Panc1 (cell line): ENCODE results near the gene NPPA. TPM values are rescaled to one million over a fixed set of nuclear protein-coding genes. Genes with fewer than 3 reads are reported as not detected.

Experiments used
- ATAC-seq: fragments of 200-7000 bp; cut with Tn5 transposase; 2 replicates; pipeline ENCODE4 v1.9.1; 2020; ENCODE audit warnings: mild to moderate bottlenecking, moderate library complexity
- BruUV-seq: library from RNA; stranded (reverse); fragments of 400-500 nt; replicated peaks from 2 replicates; lab custom pipeline; 2021; lab: Mats Ljungman, UMichigan
- CTCF ChIA-PET: fragments of 300-600 bp; sonication (Branson Sonifier 250); formaldehyde crosslinking; loops from one replicate; lab custom pipeline; 2022; ENCODE audit warnings: antibody characterized with exemption; lab: Charles Lee
- POLR2A ChIA-PET: fragments of 300-600 bp; sonication (Branson Sonifier 250); formaldehyde crosslinking; loops from one replicate; lab custom pipeline; 2022; ENCODE audit warnings: antibody characterized with exemption; lab: Charles Lee
- DNase-seq: peaks from one replicate; pipeline ENCODE4 v3.0.0-alpha.2; 2010; ENCODE audit warnings: low read depth, low spot score
- H3K27ac ChIP-seq: 2 replicates; pipeline ENCODE4 v1.5.1; 2011; ENCODE audit warnings: mild to moderate bottlenecking, low read length, inconsistent platforms
- H3K27me3 ChIP-seq: fragments of 200-500 bp; sonication (Bioruptor generic); 2 replicates; pipeline ENCODE4 v1.6.0; 2014; ENCODE audit warnings: low read length, inconsistent platforms; ENCODE audit not compliant: control insufficient read depth, insufficient read depth
- H3K36me3 ChIP-seq: fragments of 200-500 bp; sonication (Bioruptor generic); 2 replicates; pipeline ENCODE4 v1.5.1; 2014; ENCODE audit warnings: inconsistent platforms, mild to moderate bottlenecking, low read length, moderate library complexity; ENCODE audit not compliant: control insufficient read depth, insufficient read depth
- H3K4me1 ChIP-seq: 2 replicates; pipeline ENCODE4 v1.5.1; 2011; ENCODE audit warnings: inconsistent platforms, mild to moderate bottlenecking, low read length, moderate library complexity; ENCODE audit not compliant: control insufficient read depth, insufficient read depth
- H3K4me3 ChIP-seq, 2 experiments: 2 replicates each; pipeline ENCODE4 v1.5.1; 2011 to 2012; ENCODE audit warnings: low read depth in 2 of 2, low read length in 2 of 2, mild to moderate bottlenecking in 2 of 2, inconsistent platforms in 1 of 2, moderate library complexity in 1 of 2
- H3K9me3 ChIP-seq: fragments of 200-500 bp; sonication (Bioruptor generic); 2 replicates; pipeline ENCODE4 v1.5.1; 2014; ENCODE audit warnings: low read depth, mild to moderate bottlenecking, inconsistent platforms, low read length, moderate library complexity; ENCODE audit not compliant: control insufficient read depth, insufficient read depth
- CTCF ChIP-seq: fragments of 450-650 bp; IDR thresholded peaks from 2 replicates; pipeline ENCODE4 v1.5.1; 2017; ENCODE audit warnings: mild to moderate bottlenecking
- POLR2AphosphoS5 ChIP-seq: IDR thresholded peaks from 2 replicates; pipeline ENCODE4 v1.6.1; 2012; ENCODE audit warnings: mild to moderate bottlenecking, low read depth, low read length, moderate library complexity
- REST ChIP-seq, 2 experiments: IDR thresholded peaks; 2 replicates each; pipeline ENCODE4 v1.6.1; 2011 to 2012; ENCODE audit warnings: low read depth in 2 of 2, control low read depth in 1 of 2, low read length in 1 of 2, mild to moderate bottlenecking in 1 of 2, moderate library complexity in 1 of 2; ENCODE audit not compliant: insufficient read depth in 1 of 2
- SIN3A ChIP-seq: IDR thresholded peaks from 2 replicates; pipeline ENCODE4 v1.6.1; 2012; ENCODE audit warnings: low read depth, mild to moderate bottlenecking, low read length, moderate library complexity, borderline replicate concordance; ENCODE audit not compliant: insufficient read depth
- TCF7L2 ChIP-seq: IDR thresholded peaks from 2 replicates; pipeline ENCODE4 v1.6.1; 2011; ENCODE audit warnings: mild to moderate bottlenecking, low read depth, low read length, inconsistent platforms
- in situ Hi-C: cut with HindIII; loops from 2 replicates; pipeline ENCODE4 v1.10.0; 2016; ENCODE audit warnings: low sequenced_read_pairs, low pct_unique_long_range_greater_than_20kb
- intact Hi-C: fragments of 100-400 bp; cut with micrococcal nuclease; formaldehyde crosslinking; loops from one replicate; pipeline ENCODE4 v1.10.0; 2022; ENCODE audit not compliant: unreplicated experiment
- total RNA-seq: library from RNA; stranded (reverse); gene quantifications from one replicate; pipeline ENCODE4 v1.2.1, GENCODE V29; 2021; ENCODE audit not compliant: unreplicated experiment

NPPA gene
- total RNA-seq, 1 experiment from 2014 or later, result not detected

- in situ Hi-C loops, result no loop called here
- ATAC-seq (peak; percentile 51), DNase-seq (no peak)
- TF ChIP-seq REST (IDR thresholded peaks at IDR 0.05; ENCODE audit: insufficient read depth in 1 of 2, low read depth in 2 of 2, low read length in 1 of 2) (peak; percentile 97 to 99), POLR2AphosphoS5 (no peak)
- Histone ChIP-seq H3K9me3 (no peaks in the 10 kb centered on the region), H3K27me3 (peaks cover 34% of the 10 kb centered on the region), H3K27ac (no peak overlapping the region), H3K4me1 (peaks cover 6% of the 10 kb centered on the region; the same call in 1 of the 2 replicates), H3K36me3 (no peaks in the 10 kb centered on the region), H3K4me3 (no peak overlapping the region)
- CTCF ChIA-PET, result no interaction called here
- no TSS peak for BruUV-seq
- intact Hi-C loops, result no loop called here
- POLR2A ChIA-PET, result no interaction called here
Measured at GRCh38 chr1:11858968-11859871, 11.6 kb upstream of the NPPA start.

- CTCF ChIA-PET, result interaction anchor here (0.6 kb wide), 1 partner anchor 44 kb away, joined by 5 read pairs; no protein-coding TSS in a partner anchor
- no peak for DNase-seq
- in situ Hi-C loops, result no loop called here
- peaks cover 34% of the 10 kb centered on the region for H3K27me3 ChIP-seq
- no peaks in the 10 kb centered on the region for H3K9me3 ChIP-seq
- H3K4me1 ChIP-seq, result peaks cover 6% of the 10 kb centered on the region; the same call in 1 of the 2 replicates
- intact Hi-C loops, result no loop called here
- no peak within 1 kb of the TSS for H3K4me3 ChIP-seq
- TF ChIP-seq CTCF (no peak), POLR2AphosphoS5 (no peak), REST (IDR thresholded peaks at IDR 0.05; ENCODE audit: insufficient read depth in 1 of 2, low read depth in 2 of 2, low read length in 1 of 2) (no peak), TCF7L2 (no peak), SIN3A (no peak)
- no peak within 1 kb of the TSS for H3K27ac ChIP-seq
- peak; percentile 40; the same call in 1 of the 2 replicates for ATAC-seq
- BruUV-seq, result no TSS peak
- H3K36me3 ChIP-seq, result no peaks in the 10 kb centered on the region
- POLR2A ChIA-PET, result no interaction called here
Measured at GRCh38 chr1:11858613-11858967, 11.0 kb upstream of the NPPA start, which contains the start of gene NPPB. Gene NPPB (minus strand): TSS chr1:11858945. CDS start chr1:11858833, 112 bp downstream.
